H1 (cell line): ENCODE measurements around the gene CAPN10. TPM values are rescaled to one million over a fixed set of nuclear protein-coding genes. Genes with fewer than 3 reads are reported as not detected.
A peak's percentile ranks its signal among the peaks of the same experiment; 100 is the strongest.

Experiments used
- CTCF ChIA-PET: fragments of 300-600 bp; sonication (Branson Sonifier 250); formaldehyde crosslinking; loops from one replicate; lab custom pipeline; 2021; ENCODE audit not compliant: partially characterized antibody; lab: Charles Lee
- POLR2A ChIA-PET: fragments of 300-600 bp; sonication (Branson Sonifier 250); formaldehyde crosslinking; loops from one replicate; lab custom pipeline; 2021; ENCODE audit warnings: inconsistent platforms; ENCODE audit not compliant: partially characterized antibody; lab: Charles Lee
- DNase-seq, 2 experiments: peaks; one replicate each; pipeline versions ENCODE4 v3.0.0 to v3.0.0-alpha.2; 2010 to 2022; ENCODE audit warnings: low spot score in 2 of 2, low read depth in 1 of 2, mixed read lengths in 1 of 2
- FAIRE-seq: peaks from 2 replicates; lab custom pipeline; 2011; peaks lifted over from hg19 to GRCh38; lab: Jason Lieb, UNC
- H2AFZ ChIP-seq: 2 replicates; pipeline ENCODE4 v1.8.1; 2012; ENCODE audit warnings: low read length, inconsistent platforms
- H2AK5ac ChIP-seq: 2 replicates; pipeline ENCODE4 v1.6.1; 2013; ENCODE audit warnings: low read depth, low read length
- H2BK120ac ChIP-seq: replicated peaks from 2 replicates; pipeline ENCODE3; 2013; ENCODE audit warnings: low read depth, low read length, inconsistent platforms
- H2BK12ac ChIP-seq: 2 replicates; pipeline ENCODE4 v1.6.1; 2013; ENCODE audit warnings: low read depth, low read length
- H2BK15ac ChIP-seq: 2 replicates; pipeline ENCODE4 v1.6.1; 2013; ENCODE audit warnings: low read length
- H2BK20ac ChIP-seq: 2 replicates; pipeline ENCODE4 v1.6.1; 2013; ENCODE audit warnings: low read length
- H2BK5ac ChIP-seq: 2 replicates; pipeline ENCODE4 v1.6.1; 2013; ENCODE audit warnings: low read depth, low read length
- H3K14ac ChIP-seq: 2 replicates; pipeline ENCODE4 v1.6.1; 2013; ENCODE audit warnings: inconsistent platforms; ENCODE audit not compliant: insufficient read length
- H3K18ac ChIP-seq: 2 replicates; pipeline ENCODE4 v1.6.1; 2013; ENCODE audit warnings: low read length; ENCODE audit errors: extremely low read depth
- H3K23ac ChIP-seq: 2 replicates; pipeline ENCODE4 v1.6.1; 2013; ENCODE audit warnings: inconsistent platforms; ENCODE audit not compliant: insufficient read length
- H3K23me2 ChIP-seq: 2 replicates; pipeline ENCODE4 v1.6.1; 2013; ENCODE audit warnings: low read depth, low read length
- H3K27ac ChIP-seq: 2 replicates; pipeline ENCODE4 v1.6.1; 2011; ENCODE audit warnings: low read depth, low read length, inconsistent platforms
- H3K27me3 ChIP-seq, 4 experiments: replicated peaks in 1 of 4; 1 replicate in 1 of 4; 2 replicates in 3 of 4; pipeline versions ENCODE4 v1.6.1 to v1.8.1; 2011 to 2013; ENCODE audit warnings: low read length in 3 of 4, mild to moderate bottlenecking in 3 of 4, inconsistent platforms in 2 of 4, mixed read lengths in 2 of 4, moderate library complexity in 1 of 4; ENCODE audit not compliant: control insufficient read depth in 3 of 4, insufficient read depth in 3 of 4; ENCODE audit errors: extremely low read depth in 1 of 4
- H3K36me3 ChIP-seq, 4 experiments: 2 replicates each; pipeline versions ENCODE4 v1.6.1 to v1.8.1; 2011 to 2013; ENCODE audit warnings: mild to moderate bottlenecking in 4 of 4, low read length in 3 of 4, moderate library complexity in 2 of 4, control low read depth in 1 of 4, inconsistent platforms in 1 of 4; ENCODE audit not compliant: insufficient read depth in 4 of 4, control insufficient read depth in 2 of 4
- H3K4ac ChIP-seq: replicated peaks from 2 replicates; pipeline ENCODE3; 2013; ENCODE audit warnings: low read length, low read depth, mixed read lengths, inconsistent platforms; ENCODE audit not compliant: insufficient read length
- H3K4me1 ChIP-seq, 4 experiments: replicated peaks in 1 of 4; 1 replicate in 1 of 4; 2 replicates in 3 of 4; pipeline versions ENCODE4 v1.6.1 to v1.8.1; 2011 to 2013; ENCODE audit warnings: low read length in 3 of 4, inconsistent platforms in 2 of 4, mixed read lengths in 1 of 4; ENCODE audit not compliant: insufficient read depth in 4 of 4, control insufficient read depth in 3 of 4
- H3K4me2 ChIP-seq, 2 experiments: 2 replicates each; pipeline versions ENCODE4 v1.6.1 to v1.8.1; 2011 to 2013; ENCODE audit warnings: low read depth in 2 of 2, low read length in 2 of 2, control low read depth in 1 of 2, inconsistent platforms in 1 of 2, mild to moderate bottlenecking in 1 of 2; ENCODE audit not compliant: insufficient read depth in 1 of 2
- H3K4me3 ChIP-seq, 4 experiments: fragments of 200-600, 300-600 bp in 1 of 4; sonication (generic), shearing (Covaris generic), sonication (Bioruptor Twin) in 1 of 4; 2 replicates each; pipeline versions ENCODE4 v1.5.1 to v1.8.1; 2011 to 2016; ENCODE audit warnings: low read length in 4 of 4, low read depth in 3 of 4, control low read depth in 2 of 4, inconsistent platforms in 2 of 4, mild to moderate bottlenecking in 2 of 4, mixed read lengths in 1 of 4, moderate library complexity in 1 of 4; ENCODE audit not compliant: insufficient read depth in 2 of 4; ENCODE audit errors: extremely low read depth in 1 of 4
- H3K56ac ChIP-seq: replicated peaks from 2 replicates; pipeline ENCODE3; 2013; ENCODE audit warnings: low read depth, mild to moderate bottlenecking, mixed read lengths, low read length, inconsistent platforms; ENCODE audit not compliant: insufficient read length
- H3K79me1 ChIP-seq: 2 replicates; pipeline ENCODE4 v1.6.1; 2013; ENCODE audit warnings: low read depth, low read length, control low read depth
- H3K79me2 ChIP-seq, 2 experiments: 2 replicates each; pipeline versions ENCODE4 v1.6.1 to v1.8.1; 2012 to 2013; ENCODE audit warnings: low read length in 2 of 2, mild to moderate bottlenecking in 2 of 2, inconsistent platforms in 1 of 2; ENCODE audit not compliant: insufficient read depth in 2 of 2, control insufficient read depth in 1 of 2
- H3K9ac ChIP-seq, 4 experiments: replicated peaks in 1 of 4; 1 replicate in 1 of 4; 2 replicates in 3 of 4; pipeline versions ENCODE4 v1.6.1 to v1.8.1; 2011 to 2013; ENCODE audit warnings: low read depth in 3 of 4, low read length in 3 of 4, control low read depth in 2 of 4, mild to moderate bottlenecking in 2 of 4, moderate library complexity in 2 of 4, inconsistent platforms in 1 of 4; ENCODE audit errors: extremely low read depth in 1 of 4
- H3K9me3 ChIP-seq, 2 experiments: 2 replicates each; pipeline versions ENCODE4 v1.6.1 to v1.8.1; 2012 to 2013; ENCODE audit warnings: mild to moderate bottlenecking in 2 of 2, moderate library complexity in 2 of 2, control low read depth in 1 of 2, inconsistent platforms in 1 of 2, low read depth in 1 of 2, low read length in 1 of 2, mixed read lengths in 1 of 2; ENCODE audit not compliant: insufficient read depth in 2 of 2
- H4K20me1 ChIP-seq, 2 experiments: replicated peaks in 1 of 2; 2 replicates each; pipeline versions ENCODE3 to v1.8.1; 2011 to 2013; ENCODE audit warnings: inconsistent platforms in 2 of 2, low read length in 2 of 2, mild to moderate bottlenecking in 1 of 2; ENCODE audit not compliant: insufficient read depth in 2 of 2, control insufficient read depth in 1 of 2
- H4K5ac ChIP-seq: 2 replicates; pipeline ENCODE4 v1.6.1; 2013; ENCODE audit warnings: low read length, low read depth, mixed read lengths, inconsistent platforms; ENCODE audit not compliant: insufficient read length
- H4K8ac ChIP-seq: 2 replicates; pipeline ENCODE4 v1.8.0; 2013; ENCODE audit warnings: mild to moderate bottlenecking, moderate library complexity, low read length, inconsistent platforms; ENCODE audit not compliant: insufficient read depth; ENCODE audit errors: extremely low read depth
- H4K91ac ChIP-seq: replicated peaks from 2 replicates; pipeline ENCODE3; 2013; ENCODE audit warnings: low read length, mixed read lengths, inconsistent platforms; ENCODE audit not compliant: insufficient read length
- ATF3 ChIP-seq: IDR thresholded peaks from 2 replicates; pipeline ENCODE4 v1.6.1; 2011; ENCODE audit warnings: low read depth, mild to moderate bottlenecking, low read length; ENCODE audit not compliant: insufficient read depth
- CHD1 ChIP-seq: IDR thresholded peaks from 2 replicates; pipeline ENCODE4 v1.6.1; 2012; ENCODE audit warnings: low read depth, low read length, improper control_type of control experiment
- CREB1 ChIP-seq: IDR thresholded peaks from 2 replicates; pipeline ENCODE4 v1.6.1; 2012; ENCODE audit warnings: inconsistent platforms
- EZH2 ChIP-seq: fragments of 200-600 bp; sonication (generic); IDR thresholded peaks from 2 replicates; pipeline ENCODE4 v1.7.1; 2012; ENCODE audit warnings: low read depth, mild to moderate bottlenecking, moderate library complexity, low read length, inconsistent platforms; ENCODE audit not compliant: severe bottlenecking
- RFX5 ChIP-seq: IDR thresholded peaks from 2 replicates; pipeline ENCODE4 v1.6.1; 2011; ENCODE audit warnings: low read depth, low read length, improper control_type of control experiment, borderline replicate concordance
- SIX5 ChIP-seq: IDR thresholded peaks from 2 replicates; pipeline ENCODE4 v1.6.1; 2011; ENCODE audit warnings: mild to moderate bottlenecking, low read depth, low read length
- SP1 ChIP-seq: IDR thresholded peaks from 2 replicates; pipeline ENCODE4 v1.6.1; 2011; ENCODE audit warnings: low read depth, low read length
- WGBS, 2 experiments: shearing (Covaris generic) in 1 of 2; methylation state at CpG; one replicate each; pipeline versions ENCODE4 v1.1.6 to v1.1.7; 2013 to 2015; ENCODE audit warnings: low lambda C conversion rate in 2 of 2, mixed read lengths in 2 of 2, inconsistent platforms in 1 of 2, low coverage in 1 of 2, missing lambda C conversion rate in 1 of 2; ENCODE audit not compliant: insufficient replicate concordance in 2 of 2, insufficient coverage in 1 of 2, insufficient read length in 1 of 2; ENCODE audit errors: extremely low coverage in 1 of 2, missing lambda C conversion rate in 1 of 2; 5-methylcytosine and 5-hydroxymethylcytosine counted together
- polyA plus RNA-seq, 7 experiments: library from polyadenylated mRNA; depleted of rRNA in 3 of 7; stranded (reverse) in 5 of 7; unstranded in 2 of 7; fragments of >200 nt in 5 of 7; fragments of 200-250 nt in 2 of 7; gene quantifications; 1 replicate in 5 of 7; 2 replicates in 1 of 7; 4 replicates in 1 of 7; pipeline versions ENCODE4 v1.2.1 to v1.2.3, GENCODE V29; 2011 to 2013; ENCODE audit warnings: missing spikeins in 2 of 7, mixed read lengths in 2 of 7
- total RNA-seq: library from RNA; stranded (reverse); fragmentation: NEBNext Ultra II Directional; extraction: Animal tissue kit (Norgen Biotek cat#: 25700); gene quantifications from 2 replicates; pipeline ENCODE4 v1.2.1, GENCODE V29; 2021

CAPN10 gene
- total and polyA plus RNA-seq, 2 of the 8 experiments (the other 6 are each of a cell fraction or from before 2014, with no cell fraction given), result 30.7 to 39.8 TPM

GRCh38 chr2:240644171-240644651, 57.7 kb downstream of the CAPN10 start:
- Histone ChIP-seq H2BK5ac (no peak overlapping the region), H3K4me2 (no peak overlapping the region), H3K14ac (no peak overlapping the region), H3K56ac (no peak overlapping the region), H3K4me1 (peaks cover 0 to 10% (median 6%) of the 10 kb centered on the region in 4 experiments; a peak in 5 of 7 replicates), H3K9me3 (no peaks in the 10 kb centered on the region), H3K4ac (no peak overlapping the region), H2AFZ (no peak overlapping the region), H3K27ac (no peak overlapping the region), H3K79me2 (no peaks in the 10 kb centered on the region), H2BK15ac (no peak overlapping the region), H2BK120ac (no peak overlapping the region), H3K23ac (no peak overlapping the region), H3K27me3 (peaks cover 0 to 4% (median 2%) of the 10 kb centered on the region in 4 experiments; a peak in 2 of 7 replicates), H2BK20ac (no peak overlapping the region), H2BK12ac (no peak overlapping the region), H3K9ac (no peak overlapping the region), H4K91ac (no peak overlapping the region), H3K4me3 (no peak overlapping the region), H3K79me1 (no peaks in the 10 kb centered on the region), H2AK5ac (no peak overlapping the region), H3K18ac (no peak overlapping the region), H4K8ac (peak overlapping the region; percentile 11; the same call in 1 of the 2 replicates), H3K23me2 (no peaks in the 10 kb centered on the region), H3K36me3 (no peaks in the 10 kb centered on the region), H4K5ac (no peak overlapping the region), H4K20me1 (no peaks in the 10 kb centered on the region)
- CTCF ChIA-PET, result interaction anchor here (0.6 to 1.4 kb wide), 3 partner anchors 15 to 206 kb away, joined by 3 to 4 read pairs (median 4); no protein-coding TSS in a partner anchor
- 86% methylated on average over 14 of the region's 14 CpGs; no CpG with 5 or more reads in 1 of the 2 experiments for WGBS, 2 experiments
- no peak for FAIRE-seq
- peak in 1 of 2 experiments; percentile 31 for DNase-seq
- POLR2A ChIA-PET, result no interaction called here
- TF ChIP-seq SIX5, result no peak
- no peak for TF ChIP-seq SP1
- no peak for TF ChIP-seq ATF3
- no peak for TF ChIP-seq EZH2
- no peak for TF ChIP-seq CREB1
- no peak for TF ChIP-seq CHD1
- TF ChIP-seq RFX5, result no peak
